Omental fat pad (tissue), 4 donors: ENCODE measurements around the gene MUC13. TPM values are rescaled to one million over a fixed set of nuclear protein-coding genes. Genes with fewer than 3 reads are reported as not detected.

ENCODE experiments used
- ATAC-seq: fragments of 150-250 bp; one replicate; pipeline ENCODE4 v1.9.1; 2016; ENCODE audit warnings: mild to moderate bottlenecking, moderate library complexity; ENCODE audit not compliant: low FRiP score
- DNase-seq: peaks from one replicate; pipeline ENCODE4 v3.0.0-alpha.2; 2019; ENCODE audit warnings: low spot score
- total RNA-seq, 4 donors: library from RNA; depleted of rRNA; stranded (reverse); fragments of >200 nt; gene quantifications; one replicate each; pipeline ENCODE4 v1.1.0, GENCODE V29; 2016
- TF ChIP-seq, protein P1 (sequence below), 3 donors: fragments of 450-650 bp; IDR thresholded peaks; one replicate each; pipeline ENCODE4 v1.5.1; 2016 to 2017; ENCODE audit warnings: antibody characterized with exemption in 3 of 3, mild to moderate bottlenecking in 3 of 3, moderate library complexity in 2 of 3

The MUC13 gene
- total RNA-seq, 4 donors from 2014 or later: not detected

GRCh38 chr3:124884474-124885101 is 50.0 kb downstream of the MUC13 start:
- DNase-seq: no peak
- TF ChIP-seq, protein P1, sequence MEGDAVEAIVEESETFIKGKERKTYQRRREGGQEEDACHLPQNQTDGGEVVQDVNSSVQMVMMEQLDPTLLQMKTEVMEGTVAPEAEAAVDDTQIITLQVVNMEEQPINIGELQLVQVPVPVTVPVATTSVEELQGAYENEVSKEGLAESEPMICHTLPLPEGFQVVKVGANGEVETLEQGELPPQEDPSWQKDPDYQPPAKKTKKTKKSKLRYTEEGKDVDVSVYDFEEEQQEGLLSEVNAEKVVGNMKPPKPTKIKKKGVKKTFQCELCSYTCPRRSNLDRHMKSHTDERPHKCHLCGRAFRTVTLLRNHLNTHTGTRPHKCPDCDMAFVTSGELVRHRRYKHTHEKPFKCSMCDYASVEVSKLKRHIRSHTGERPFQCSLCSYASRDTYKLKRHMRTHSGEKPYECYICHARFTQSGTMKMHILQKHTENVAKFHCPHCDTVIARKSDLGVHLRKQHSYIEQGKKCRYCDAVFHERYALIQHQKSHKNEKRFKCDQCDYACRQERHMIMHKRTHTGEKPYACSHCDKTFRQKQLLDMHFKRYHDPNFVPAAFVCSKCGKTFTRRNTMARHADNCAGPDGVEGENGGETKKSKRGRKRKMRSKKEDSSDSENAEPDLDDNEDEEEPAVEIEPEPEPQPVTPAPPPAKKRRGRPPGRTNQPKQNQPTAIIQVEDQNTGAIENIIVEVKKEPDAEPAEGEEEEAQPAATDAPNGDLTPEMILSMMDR (IDR thresholded peaks at IDR 0.05): no peak
- ATAC-seq: no peak

DNA sequence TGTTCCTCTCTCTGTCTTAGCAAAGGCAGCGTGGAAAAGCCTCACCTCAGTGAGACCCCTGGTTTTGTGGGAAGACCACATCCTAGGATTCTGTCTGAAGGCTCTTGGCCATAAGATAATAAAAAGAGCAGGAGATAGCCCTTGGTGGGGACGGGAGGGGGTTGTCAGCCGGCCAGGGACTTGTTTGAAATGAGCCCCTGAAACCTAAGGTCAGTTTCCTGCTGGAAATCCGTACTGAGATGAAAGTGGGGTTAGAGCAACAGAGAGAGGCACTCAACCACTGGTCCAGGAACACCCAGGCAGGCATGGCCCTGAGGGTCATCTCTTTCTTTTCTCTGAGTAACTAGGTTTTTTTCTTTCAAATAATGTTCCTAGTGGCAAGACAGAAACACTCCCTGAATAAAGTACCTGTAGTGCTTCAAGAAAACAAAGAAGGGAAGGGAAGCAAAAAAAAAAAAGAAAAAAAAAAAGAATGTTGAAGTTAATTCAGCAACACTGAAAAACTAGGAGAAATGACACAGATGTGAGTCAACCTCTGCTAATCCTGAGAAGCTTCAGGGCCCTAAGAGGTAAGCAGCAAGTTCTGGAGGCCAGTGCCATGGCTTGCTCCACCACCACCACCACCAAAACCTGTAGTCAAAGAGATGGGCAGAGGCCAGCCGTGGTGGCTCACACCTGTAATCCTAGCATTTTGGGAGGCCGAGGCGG is 50.6 kb downstream of the MUC13 start:
- TF ChIP-seq, protein P1 (IDR thresholded peaks at IDR 0.05): no peak
- ATAC-seq (no peak), DNase-seq (no peak)

DNA sequence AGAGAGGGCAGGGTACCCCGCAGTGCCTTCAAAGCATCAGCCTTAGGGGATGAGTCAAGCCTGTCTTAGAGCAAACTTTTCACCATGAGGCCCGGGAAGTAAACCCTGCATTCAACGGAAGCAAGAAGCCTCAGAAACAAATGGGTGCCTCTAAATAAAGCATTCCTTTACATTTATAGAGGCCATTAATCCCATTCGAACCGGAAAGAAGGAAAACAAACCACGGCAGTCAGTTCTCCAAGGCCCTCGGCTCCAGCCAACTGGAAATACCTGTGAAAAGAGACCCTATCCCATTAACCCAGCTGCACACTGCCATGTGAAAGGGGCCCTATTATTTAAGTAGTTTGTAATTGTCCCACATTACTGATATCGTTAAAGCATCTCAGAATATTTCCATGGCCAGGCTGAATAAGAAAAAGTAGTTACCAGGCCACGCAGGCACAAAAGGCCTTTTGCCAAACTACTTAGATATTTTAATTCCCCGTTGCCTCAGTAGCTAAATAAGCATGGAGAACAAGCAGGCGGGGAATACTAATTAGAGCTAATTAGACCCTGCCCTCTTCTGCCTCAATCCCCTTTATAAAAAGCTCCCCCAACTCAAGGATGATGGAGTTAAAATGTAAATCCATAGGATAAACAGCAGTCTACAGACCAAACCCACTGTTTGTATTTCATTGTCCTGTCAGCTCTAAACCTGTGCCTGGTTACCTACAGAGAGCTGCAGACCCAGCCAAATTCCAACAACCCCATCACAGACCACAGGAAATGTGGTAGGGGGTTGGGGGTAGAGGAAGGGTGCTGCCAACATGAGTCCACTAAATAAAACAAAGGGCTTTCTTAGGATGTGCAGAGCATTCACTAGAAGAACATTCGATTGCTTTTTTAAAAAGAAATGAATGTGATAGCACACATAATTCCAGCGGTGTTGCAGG is 51.5 kb downstream of the MUC13 start:
- TF ChIP-seq, protein P1 (IDR thresholded peaks at IDR 0.05): no peak
- ATAC-seq (no peak), DNase-seq (no peak)

- TF ChIP-seq, protein P1 (IDR thresholded peaks at IDR 0.05): no peak
- DNase-seq (no peak), ATAC-seq (no peak)
Measured at GRCh38 chr3:124881976-124882697, 52.4 kb downstream of the MUC13 start.

GRCh38 chr3:124879337-124879680 is 55.2 kb downstream of the MUC13 start:
- ATAC-seq (no peak), DNase-seq (no peak)
- TF ChIP-seq, protein P1 (IDR thresholded peaks at IDR 0.05): no peak

DNA sequence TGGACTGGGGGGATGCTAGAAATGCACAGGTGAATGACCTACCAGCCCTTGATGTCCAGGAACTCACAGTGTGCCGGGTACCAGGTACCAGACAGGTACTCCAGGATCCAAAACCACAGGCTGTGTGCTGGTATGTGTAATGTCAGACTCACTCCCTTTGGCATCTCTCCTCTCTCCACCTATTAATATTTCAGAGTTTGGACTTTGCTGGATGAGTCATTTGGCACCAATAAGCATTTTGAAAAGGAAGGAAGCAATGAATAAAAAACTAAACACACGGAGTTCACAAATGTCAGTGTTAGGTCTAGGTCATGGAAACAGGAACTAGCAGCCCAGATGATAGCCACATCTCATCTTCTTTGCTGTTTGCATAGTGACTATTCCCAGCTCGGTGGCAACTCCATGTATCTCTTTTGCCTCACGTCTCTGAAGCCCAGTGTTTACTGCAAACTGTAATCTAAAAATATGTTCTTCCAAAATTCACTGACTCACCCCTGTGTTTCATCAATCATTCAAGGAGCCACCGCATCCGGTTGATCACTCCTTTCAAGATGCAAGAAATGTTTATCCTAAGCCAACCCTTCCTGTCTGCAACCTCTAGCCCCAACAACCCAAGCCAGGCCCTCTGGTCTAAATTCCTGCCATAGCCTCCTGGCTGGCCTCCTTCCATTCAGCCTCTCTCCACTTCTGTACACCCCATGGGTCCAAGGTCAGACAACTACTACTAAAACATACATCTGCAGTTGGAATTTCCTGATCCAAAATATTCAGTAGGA is 55.8 kb downstream of the MUC13 start:
- peak; percentile 93 for ATAC-seq
- DNase-seq: no peak
- TF ChIP-seq, protein P1 (IDR thresholded peaks at IDR 0.05): no peak
